8988T (cell line): ENCODE results near the gene PRSS3.
"Not testable (repeated sequence)": the region's sequence is repeated elsewhere in the genome, so short reads cannot be mapped to it uniquely, and the experiment has no call there.

Experiments used
- DNase-seq: peaks from one replicate; pipeline ENCODE4 v3.0.0; 2011

The PRSS3 gene

GRCh38 chr9:33818847-33819500 is 23.6 kb downstream of the PRSS3 start:
- no peak for DNase-seq

- no peak for DNase-seq
Observed at GRCh38 chr9:33820231-33820745, 24.9 kb downstream of the PRSS3 start.

GRCh38 chr9:33823801-33824200 is 28.4 kb downstream of the PRSS3 start:
- DNase-seq = no peak

- DNase-seq = not testable (repeated sequence)
Observed at GRCh38 chr9:33827285-33827684, 31.9 kb downstream of the PRSS3 start.

GRCh38 chr9:33829641-33830230 is 34.4 kb downstream of the PRSS3 start:
- not testable (repeated sequence) for DNase-seq

- DNase-seq = no peak
Observed at GRCh38 chr9:33835625-33836260, 40.4 kb downstream of the PRSS3 start.

GRCh38 chr9:33836261-33836660 is 40.9 kb downstream of the PRSS3 start:
- DNase-seq = not testable (repeated sequence)

GRCh38 chr9:33837138-33837537 is 41.8 kb downstream of the PRSS3 start:
- DNase-seq = no peak

- no peak for DNase-seq
Observed at GRCh38 chr9:33840381-33840780, 45.0 kb downstream of the PRSS3 start.

GRCh38 chr9:33843312-33843961 is 48.1 kb downstream of the PRSS3 start:
- DNase-seq = no peak

- no peak for DNase-seq
Observed at GRCh38 chr9:33846231-33846630, 50.9 kb downstream of the PRSS3 start.

- not testable (repeated sequence) for DNase-seq
Observed at GRCh38 chr9:33847894-33848205, 52.5 kb downstream of the PRSS3 start.
